K562 (cell line): ENCODE measurements around the gene ANKRD34A. TPM values are rescaled to one million over a fixed set of nuclear protein-coding genes. Genes with fewer than 3 reads are reported as not detected.

Experiments
- ATF7 ChIP-seq: fragments of 450-650 bp; IDR thresholded peaks from 2 replicates; pipeline ENCODE4 v1.7.1; 2014; ENCODE audit warnings: mild to moderate bottlenecking, moderate library complexity
- C11orf30 ChIP-seq: fragments of 450-650 bp; IDR thresholded peaks from 2 replicates; pipeline ENCODE4 v1.6.1; 2016; ENCODE audit warnings: low read depth, mild to moderate bottlenecking
- CCNT2 ChIP-seq: IDR thresholded peaks from 2 replicates; pipeline ENCODE4 v1.6.1; 2011; ENCODE audit warnings: borderline replicate concordance, low read depth, mild to moderate bottlenecking, moderate library complexity, mixed read lengths, low read length; ENCODE audit not compliant: insufficient read length; ENCODE audit errors: extremely low read depth
- DPF2 ChIP-seq: fragments of 450-650 bp; IDR thresholded peaks from 2 replicates; pipeline ENCODE4 v1.6.1; 2016
- EP300 ChIP-seq: IDR thresholded peaks from 2 replicates; pipeline ENCODE4 v1.6.1; 2012; ENCODE audit warnings: low read length, improper control_type of control experiment
- FOXJ2 ChIP-seq: fragments of 200-800 bp; sonication (Bioruptor generic); IDR thresholded peaks from 2 replicates; pipeline ENCODE4 v1.6.1; 2016; ENCODE audit warnings: missing genetic modification characterization, missing compliant biosample characterization
- GABPB1 ChIP-seq: sonication (generic); formaldehyde crosslinking; IDR thresholded peaks from 2 replicates; pipeline ENCODE4 v1.8.0; 2022; ENCODE audit warnings: mild to moderate bottlenecking, missing genetic modification reagents
- HDAC3 ChIP-seq: fragments of 450-650 bp; IDR thresholded peaks from 2 replicates; pipeline ENCODE4 v1.6.1; 2018; ENCODE audit warnings: borderline replicate concordance, mild to moderate bottlenecking, moderate library complexity; ENCODE audit not compliant: partially characterized antibody
- KLF13 ChIP-seq: fragments of 450-650 bp; IDR thresholded peaks from 2 replicates; pipeline ENCODE4 v1.6.1; 2016; ENCODE audit warnings: missing genetic modification characterization, low read depth, mild to moderate bottlenecking, missing compliant biosample characterization, moderate library complexity, borderline replicate concordance
- MAFF ChIP-seq: IDR thresholded peaks from 2 replicates; pipeline ENCODE4 v1.6.1; 2012; ENCODE audit warnings: low read length, improper control_type of control experiment
- MYBL2 ChIP-seq, 2 experiments: fragments of 450-650 bp in 1 of 2; sonication (generic) in 1 of 2; formaldehyde crosslinking in 1 of 2; IDR thresholded peaks; 2 replicates each; pipeline versions ENCODE4 v1.6.1 to v1.8.1; 2017 to 2022; ENCODE audit warnings: borderline replicate concordance in 1 of 2, inconsistent platforms in 1 of 2, low read depth in 1 of 2, mild to moderate bottlenecking in 1 of 2, missing genetic modification reagents in 1 of 2, moderate library complexity in 1 of 2
- MYC ChIP-seq, 2 experiments: fragments of 250-450 bp in 1 of 2; sonication (Bioruptor Pico) in 1 of 2; IDR thresholded peaks; 2 replicates each; pipeline versions ENCODE4 v1.5.1 to v1.6.1; 2012 to 2021; ENCODE audit warnings: low read depth in 2 of 2, borderline replicate concordance in 1 of 2, improper control_type of control experiment in 1 of 2, low read length in 1 of 2, mild to moderate bottlenecking in 1 of 2, moderate library complexity in 1 of 2
- NBN ChIP-seq: fragments of 450-650 bp; IDR thresholded peaks from 2 replicates; pipeline ENCODE4 v1.6.1; 2016; ENCODE audit warnings: low read depth, mild to moderate bottlenecking
- NR2C1 ChIP-seq, 2 experiments: fragments of 450-650 bp; IDR thresholded peaks; 2 replicates each; pipeline ENCODE4 v1.6.1; 2017; ENCODE audit warnings: mild to moderate bottlenecking in 2 of 2, antibody characterized with exemption in 1 of 2, inconsistent platforms in 1 of 2, missing compliant biosample characterization in 1 of 2, missing genetic modification characterization in 1 of 2
- PRMT5 ChIP-seq: sonication (generic); formaldehyde crosslinking; IDR thresholded peaks from 2 replicates; pipeline ENCODE4 v1.5.0; 2020; ENCODE audit warnings: missing genetic modification reagents
- RBM17 ChIP-seq: fragments of 200-400 bp; formaldehyde crosslinking; IDR thresholded peaks from 2 replicates; pipeline ENCODE4 v1.6.1; 2017; ENCODE audit warnings: low read depth, mild to moderate bottlenecking, low read length, borderline replicate concordance
- RBM34 ChIP-seq: fragments of 200-400 bp; formaldehyde crosslinking; IDR thresholded peaks from 2 replicates; pipeline ENCODE4 v1.6.1; 2018; ENCODE audit warnings: low read length, borderline replicate concordance; ENCODE audit not compliant: insufficient read depth
- RFX1 ChIP-seq: fragments of 450-650 bp; IDR thresholded peaks from 2 replicates; pipeline ENCODE4 v1.6.1; 2016; ENCODE audit warnings: mild to moderate bottlenecking, moderate library complexity
- SMARCE1 ChIP-seq: fragments of 450-650 bp; IDR thresholded peaks from 2 replicates; pipeline ENCODE4 v1.7.1; 2016; ENCODE audit warnings: mild to moderate bottlenecking
- SP2 ChIP-seq: IDR thresholded peaks from 2 replicates; pipeline ENCODE4 v1.6.1; 2011; ENCODE audit warnings: mild to moderate bottlenecking, low read depth, low read length, moderate library complexity; ENCODE audit not compliant: poor library complexity, severe bottlenecking; ENCODE audit errors: extremely low read depth
- ZNF175 ChIP-seq: fragments of 200-800 bp; sonication (Bioruptor generic); IDR thresholded peaks from 2 replicates; pipeline ENCODE4 v1.6.1; 2016; ENCODE audit warnings: low read depth, mild to moderate bottlenecking, missing genetic modification characterization, missing compliant biosample characterization
- ZNF253 ChIP-seq: fragments of 250-450 bp; sonication (Bioruptor Pico); conservative IDR thresholded peaks from 2 replicates; pipeline ENCODE4 v1.6.1; 2021; ENCODE audit warnings: mild to moderate bottlenecking
- polyA plus RNA-seq, 8 experiments: library from polyadenylated mRNA; depleted of rRNA in 4 of 8; stranded (reverse) in 5 of 8; unstranded in 3 of 8; fragments of >200 nt; fragmentation: Nextera tagmentation in 2 of 8; fragmentation: Illumina TruSeq in 1 of 8; extraction: Ambion mirVana in 2 of 8; extraction: Trizol in 1 of 8; gene quantifications; 2 replicates each; pipeline versions ENCODE4 v1.2.1 to v1.2.3, GENCODE V29; 2011 to 2014; ENCODE audit warnings: inconsistent platforms in 1 of 8, missing spikeins in 1 of 8
- total RNA-seq, 7 experiments: library from RNA; depleted of rRNA in 6 of 7; stranded (reverse); fragments of >200 nt in 6 of 7; fragmentation: Illumina TruSeq in 2 of 7; extraction: Trizol in 2 of 7; gene quantifications; 2 replicates each; pipeline versions ENCODE4 v1.2.1 to v1.2.3, GENCODE V29; 2011 to 2021; ENCODE audit warnings: low replicate concordance in 1 of 7
- TF ChIP-seq, protein P1 (sequence below): fragments of 450-650 bp; formaldehyde crosslinking; IDR thresholded peaks from 2 replicates; pipeline ENCODE4 v1.4.0; 2020; ENCODE audit warnings: mild to moderate bottlenecking, moderate library complexity
- TF ChIP-seq, protein P2 (sequence below): fragments of 250-450 bp; sonication (Bioruptor Pico); IDR thresholded peaks from 2 replicates; pipeline ENCODE4 v1.8.0; 2021; ENCODE audit warnings: borderline replicate concordance, mild to moderate bottlenecking, moderate library complexity; ENCODE audit not compliant: poor library complexity, severe bottlenecking
- TF ChIP-seq, protein P3 (sequence below): fragments of 250-450 bp; sonication (Bioruptor Pico); IDR thresholded peaks from 2 replicates; pipeline ENCODE4 v1.4.0; 2020; ENCODE audit warnings: borderline replicate concordance

ANKRD34A gene
- total and polyA plus RNA-seq, 9 of the 15 experiments (the other 6 are each of a cell fraction or from before 2014, with no cell fraction given) = 0.06 to 1.6 (median 0.43) TPM

DNA sequence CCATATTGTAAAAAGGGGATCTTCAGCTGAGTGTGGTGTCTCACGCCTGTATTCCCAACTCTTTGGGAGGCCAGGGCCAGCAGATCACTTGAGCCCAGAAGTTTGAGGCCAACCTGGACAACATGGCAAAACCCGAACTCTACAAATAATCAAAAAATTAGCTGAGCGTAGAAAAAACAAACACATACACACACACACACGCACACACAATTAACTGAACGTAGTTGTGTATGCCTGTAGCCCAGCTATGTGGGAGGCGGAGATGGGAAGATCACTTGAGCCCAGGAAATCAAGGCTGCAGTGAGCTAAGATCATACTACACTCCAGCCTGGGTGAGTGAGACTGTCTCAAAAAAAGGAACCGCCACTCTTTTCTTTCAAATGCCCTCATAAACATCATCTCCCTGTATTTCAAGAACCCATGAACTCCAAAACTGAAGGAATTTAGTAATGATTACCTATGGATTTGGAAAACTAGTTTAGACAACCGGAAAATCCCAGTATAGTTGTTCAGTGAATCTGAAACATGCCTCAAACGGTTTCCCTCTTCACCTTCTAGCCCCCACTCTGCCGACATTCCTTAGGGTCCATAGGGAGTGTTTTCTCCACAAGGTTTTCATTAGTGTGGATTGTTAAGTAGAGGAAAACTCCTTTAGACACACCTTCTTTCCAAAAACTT is 27.5 kb upstream of the ANKRD34A start (continued):
- TF ChIP-seq, protein P1, sequence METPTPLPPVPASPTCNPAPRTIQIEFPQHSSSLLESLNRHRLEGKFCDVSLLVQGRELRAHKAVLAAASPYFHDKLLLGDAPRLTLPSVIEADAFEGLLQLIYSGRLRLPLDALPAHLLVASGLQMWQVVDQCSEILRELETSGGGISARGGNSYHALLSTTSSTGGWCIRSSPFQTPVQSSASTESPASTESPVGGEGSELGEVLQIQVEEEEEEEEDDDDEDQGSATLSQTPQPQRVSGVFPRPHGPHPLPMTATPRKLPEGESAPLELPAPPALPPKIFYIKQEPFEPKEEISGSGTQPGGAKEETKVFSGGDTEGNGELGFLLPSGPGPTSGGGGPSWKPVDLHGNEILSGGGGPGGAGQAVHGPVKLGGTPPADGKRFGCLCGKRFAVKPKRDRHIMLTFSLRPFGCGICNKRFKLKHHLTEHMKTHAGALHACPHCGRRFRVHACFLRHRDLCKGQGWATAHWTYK = peak; percentile 98
- TF ChIP-seq HDAC3 (no peak), C11orf30 (no peak), RBM34 (no peak), MAFF (peak; percentile 15; the same call in 1 of the 2 replicates), NBN (no peak; the same call in 1 of the 2 replicates), CCNT2 (peak; percentile 90), SP2 (no peak), FOXJ2 (no peak), RFX1 (no peak), DPF2 (no peak; the same call in 1 of the 2 replicates), PRMT5 (CRISPR knock-in tag) (no peak), ATF7 (no peak; the same call in 1 of the 2 replicates), EP300 (peak; percentile 7; the same call in 1 of the 2 replicates), MYBL2 (IDR thresholded peaks at IDR 0.05; ENCODE audit: low read depth) (no peak), MYBL2 (CRISPR knock-in tag; IDR thresholded peaks at IDR 0.05; ENCODE audit: borderline replicate concordance) (no peak), GABPB1 (CRISPR knock-in tag) (no peak), NR2C1 (IDR thresholded peaks at IDR 0.05) (no peak), NR2C1 (tag; IDR thresholded peaks at IDR 0.05) (no peak), ZNF253 (CRISPR knock-in tag) (peak; percentile 95), ZNF175 (CRISPR knock-in tag) (peak; percentile 67; the same call in 1 of the 2 replicates), KLF13 (no peak), RBM17 (no peak), SMARCE1 (no peak), MYC (IDR thresholded peaks at IDR 0.05; ENCODE audit: low read depth, low read length) (no peak), MYC (CRISPR knock-in tag; IDR thresholded peaks at IDR 0.05; ENCODE audit: borderline replicate concordance, low read depth) (peak; percentile 89)
- TF ChIP-seq, protein P2, sequence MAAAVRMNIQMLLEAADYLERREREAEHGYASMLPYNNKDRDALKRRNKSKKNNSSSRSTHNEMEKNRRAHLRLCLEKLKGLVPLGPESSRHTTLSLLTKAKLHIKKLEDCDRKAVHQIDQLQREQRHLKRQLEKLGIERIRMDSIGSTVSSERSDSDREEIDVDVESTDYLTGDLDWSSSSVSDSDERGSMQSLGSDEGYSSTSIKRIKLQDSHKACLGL (CRISPR knock-in tag) = no peak
- TF ChIP-seq, protein P3, sequence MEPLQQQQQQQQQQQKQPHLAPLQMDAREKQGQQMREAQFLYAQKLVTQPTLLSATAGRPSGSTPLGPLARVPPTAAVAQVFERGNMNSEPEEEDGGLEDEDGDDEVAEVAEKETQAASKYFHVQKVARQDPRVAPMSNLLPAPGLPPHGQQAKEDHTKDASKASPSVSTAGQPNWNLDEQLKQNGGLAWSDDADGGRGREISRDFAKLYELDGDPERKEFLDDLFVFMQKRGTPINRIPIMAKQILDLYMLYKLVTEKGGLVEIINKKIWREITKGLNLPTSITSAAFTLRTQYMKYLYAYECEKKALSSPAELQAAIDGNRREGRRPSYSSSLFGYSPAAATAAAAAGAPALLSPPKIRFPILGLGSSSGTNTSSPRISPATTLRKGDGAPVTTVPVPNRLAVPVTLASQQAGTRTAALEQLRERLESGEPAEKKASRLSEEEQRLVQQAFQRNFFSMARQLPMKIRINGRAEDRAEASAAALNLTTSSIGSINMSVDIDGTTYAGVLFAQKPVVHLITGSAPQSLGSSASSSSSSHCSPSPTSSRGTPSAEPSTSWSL (CRISPR knock-in tag) = no peak
